Brain pericyte (primary cell): ENCODE results near the gene ACBD4.

Source experiments
- DNase-seq: peaks from one replicate; pipeline ENCODE4 v3.0.0-alpha.2; 2012; ENCODE audit warnings: low read depth, low spot score

Gene ACBD4

DNA sequence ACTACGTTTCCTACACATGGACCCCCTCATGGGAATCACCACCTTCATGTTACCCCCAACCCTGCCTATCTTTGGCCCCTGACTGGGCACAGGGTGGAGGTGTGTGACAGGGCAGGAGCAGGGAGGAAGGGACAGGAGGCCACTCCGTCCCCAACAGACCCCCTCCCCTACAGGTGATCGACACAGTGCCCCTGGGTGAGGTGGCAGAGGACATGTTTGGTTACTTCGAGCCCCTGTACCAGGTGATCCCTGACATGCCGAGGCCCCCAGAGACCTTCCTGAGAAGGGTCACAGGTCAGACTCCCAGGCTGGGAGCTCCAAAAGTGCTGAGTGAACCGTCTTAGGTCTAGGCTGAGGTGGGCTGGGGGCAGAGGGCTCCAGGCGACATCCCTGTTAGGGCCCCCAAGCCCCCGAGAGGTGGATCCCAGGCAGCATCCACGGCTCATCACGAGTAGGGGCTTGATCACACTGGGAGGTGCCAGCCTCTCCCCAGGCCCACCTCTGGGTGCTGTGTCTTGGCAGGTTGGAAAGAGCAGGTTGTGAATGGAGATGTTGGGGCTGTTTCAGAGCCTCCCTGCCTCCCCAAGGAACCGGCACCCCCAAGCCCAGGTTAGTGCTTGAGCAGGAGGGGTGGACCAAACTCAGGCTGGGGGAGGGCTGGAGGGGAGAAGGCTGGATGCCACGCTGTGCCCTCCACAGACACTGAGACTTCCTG is 1.5 kb downstream of the ACBD4 start:
- DNase-seq = no peak

DNA sequence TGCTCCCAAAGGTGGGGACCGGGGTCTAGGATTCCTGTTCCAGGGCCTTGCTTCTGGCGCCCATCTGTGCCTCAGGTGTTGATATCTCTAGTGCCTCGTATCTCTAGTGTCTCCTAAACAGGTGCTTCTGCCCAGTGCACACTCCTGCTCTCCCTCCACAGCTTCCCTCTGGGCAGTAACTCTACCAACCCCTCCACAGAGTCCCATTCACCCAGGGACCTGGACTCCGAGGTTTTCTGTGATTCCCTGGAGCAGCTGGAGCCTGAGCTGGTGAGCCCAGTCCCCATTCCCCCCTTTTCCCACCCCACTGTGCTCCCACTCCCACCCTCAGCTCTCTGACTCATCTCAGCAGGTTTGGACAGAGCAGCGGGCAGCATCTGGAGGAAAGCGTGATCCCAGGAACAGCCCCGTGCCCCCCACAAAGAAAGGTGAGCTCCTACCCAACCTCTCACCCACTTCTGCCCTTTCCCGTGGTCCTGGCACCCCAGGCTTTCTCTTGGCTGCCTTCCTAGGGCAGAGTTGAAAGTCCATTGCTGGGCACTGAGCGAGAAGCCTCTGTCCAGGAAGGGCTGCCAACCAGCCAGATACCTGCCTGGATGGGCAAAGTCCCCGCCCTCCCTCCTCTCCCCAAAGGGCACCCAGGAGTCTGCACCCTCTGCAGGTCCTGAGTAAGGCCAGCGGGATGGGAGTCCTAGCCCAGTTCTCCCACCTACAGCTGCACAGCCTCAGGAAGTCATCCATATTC is 2.2 kb downstream of the ACBD4 start:
- DNase-seq = no peak

DNA sequence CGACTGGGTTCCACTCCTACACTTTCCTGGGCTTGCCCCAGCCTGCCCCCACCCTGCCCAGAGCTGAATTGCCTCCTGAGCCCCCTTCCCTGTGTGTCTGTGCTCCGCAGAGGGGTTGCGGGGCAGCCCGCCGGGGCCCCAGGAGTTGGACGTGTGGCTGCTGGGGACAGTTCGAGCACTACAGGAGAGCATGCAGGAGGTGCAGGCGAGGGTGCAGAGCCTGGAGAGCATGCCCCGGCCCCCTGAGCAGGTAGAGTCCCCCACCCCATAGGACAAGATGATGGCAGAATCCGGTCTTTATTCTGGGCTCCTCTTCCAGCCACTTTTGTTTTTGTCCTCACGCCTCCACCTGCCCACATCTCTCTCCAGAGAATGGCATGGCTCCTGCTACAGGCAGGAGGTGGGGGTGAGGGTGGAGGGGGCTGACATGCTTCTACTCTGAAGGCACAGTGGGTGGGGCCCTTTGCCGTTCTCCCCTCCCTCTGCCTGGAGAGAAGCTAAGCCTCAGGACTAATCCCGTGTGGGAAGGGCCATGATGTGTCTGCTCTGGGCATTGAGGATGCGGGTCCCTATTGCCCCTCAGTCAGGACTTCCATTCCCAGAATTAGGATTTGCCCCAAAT is 3.5 kb downstream of the ACBD4 start:
- no peak for DNase-seq

- no peak for DNase-seq
Measured at GRCh38 chr17:45139533-45139920, 4.0 kb downstream of the ACBD4 start.

DNA sequence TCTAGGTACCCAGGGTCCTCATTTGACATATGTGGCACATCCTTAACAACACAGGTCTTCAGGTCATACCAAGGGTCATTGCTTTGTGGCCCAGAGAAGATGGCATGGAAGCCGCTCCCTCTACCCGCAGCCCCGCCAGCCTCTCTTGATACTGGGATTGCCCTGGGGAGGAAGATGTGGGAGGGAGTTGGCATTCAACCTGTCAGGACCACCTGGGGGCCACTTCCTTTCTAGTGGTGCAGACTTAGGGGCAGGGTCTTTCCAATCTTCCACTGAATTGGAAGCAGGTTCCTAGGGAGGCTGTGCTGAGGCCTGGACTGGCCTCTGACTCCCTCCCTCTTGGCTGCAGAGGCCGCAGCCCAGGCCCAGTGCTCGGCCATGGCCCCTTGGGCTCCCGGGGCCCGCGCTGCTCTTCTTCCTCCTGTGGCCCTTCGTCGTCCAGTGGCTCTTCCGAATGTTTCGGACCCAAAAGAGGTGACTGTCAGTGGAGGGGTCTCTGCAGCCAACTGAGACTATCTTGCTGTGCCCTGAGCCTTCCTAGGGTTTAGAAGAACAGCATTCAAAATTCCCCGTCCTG is 7.7 kb downstream of the ACBD4 start:
- DNase-seq = no peak

- DNase-seq = no peak
Measured at GRCh38 chr17:45143767-45144198, 8.3 kb downstream of the ACBD4 start.

DNA sequence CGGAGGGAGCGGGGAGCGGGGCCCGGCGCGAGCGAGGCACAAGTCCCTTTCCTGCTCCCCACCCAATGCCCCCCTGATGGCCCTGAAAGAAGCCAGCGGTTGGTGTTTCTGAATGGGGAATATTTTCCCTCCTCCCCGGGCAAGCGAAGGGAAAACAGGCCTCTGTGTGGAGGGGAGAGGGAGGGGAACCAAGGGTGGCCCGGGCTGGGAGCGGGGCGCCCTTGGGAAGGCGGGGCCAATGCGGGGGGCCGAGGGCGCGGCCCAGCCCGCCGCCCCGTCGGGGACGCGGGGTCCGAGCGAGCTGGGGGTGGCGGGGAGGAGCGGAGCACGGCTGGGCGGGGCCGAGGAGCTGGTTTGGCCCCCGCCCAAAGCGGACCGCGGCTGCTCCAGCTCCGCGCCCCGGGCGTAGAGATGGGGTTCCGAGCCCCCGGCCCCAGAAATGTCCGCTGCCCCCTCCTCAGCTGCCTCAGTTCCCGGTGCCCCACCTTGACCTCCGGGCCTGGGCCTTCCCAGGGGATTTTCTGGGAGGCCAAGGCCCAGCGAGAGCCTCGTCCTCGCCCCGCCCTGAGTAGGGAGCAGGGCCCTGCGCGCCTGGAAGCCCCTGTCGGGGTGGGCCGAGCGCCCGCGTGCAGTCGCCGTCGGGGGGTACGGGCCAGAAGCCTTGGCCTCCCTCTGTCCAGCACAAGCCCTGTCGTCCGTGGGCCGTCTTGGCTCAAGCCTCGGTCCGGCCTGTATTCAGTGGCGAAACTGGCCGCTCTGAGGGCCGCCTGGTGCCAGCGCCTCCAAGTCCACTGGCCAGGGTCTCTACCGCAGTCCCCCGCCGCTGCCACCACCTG is 8.9 kb downstream of the ACBD4 start:
- no peak for DNase-seq

GRCh38 chr17:45145035-45145389 is 9.5 kb downstream of the ACBD4 start:
- DNase-seq = no peak

DNA sequence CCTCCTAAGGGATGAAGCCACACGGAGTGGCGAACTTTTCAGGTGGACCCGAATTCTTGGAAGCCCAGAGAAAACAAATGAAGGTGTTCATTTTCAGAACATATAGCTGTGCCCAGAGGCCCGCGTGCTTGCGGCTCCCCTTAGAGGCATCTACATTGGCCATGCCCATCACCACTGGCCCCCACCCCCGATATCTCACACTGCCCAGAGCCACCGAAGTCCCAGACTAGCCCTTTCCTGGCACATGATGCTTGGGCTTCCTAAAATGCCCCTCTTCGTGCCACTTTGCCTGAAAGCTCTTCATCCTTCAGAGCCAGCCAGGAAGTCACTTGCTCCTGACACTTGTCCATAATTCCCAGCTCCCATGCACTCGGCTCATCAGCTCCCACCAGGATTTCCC is 10.7 kb downstream of the ACBD4 start:
- DNase-seq = no peak

DNA sequence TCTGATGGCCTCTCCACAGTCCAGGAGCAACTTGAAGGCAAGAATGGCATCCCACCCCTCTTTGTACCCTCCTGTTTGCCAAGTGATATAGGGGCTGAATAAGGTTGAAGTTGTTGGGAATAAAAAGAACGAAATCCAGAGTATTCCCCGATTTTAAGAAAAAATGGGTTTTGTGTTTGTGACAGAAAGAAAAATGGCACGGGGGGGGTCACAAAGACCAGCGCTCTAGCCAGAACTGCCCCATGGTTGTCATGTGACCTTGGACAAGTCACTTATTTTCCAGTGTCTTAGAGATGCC is 11.1 kb downstream of the ACBD4 start:
- no peak for DNase-seq

DNA sequence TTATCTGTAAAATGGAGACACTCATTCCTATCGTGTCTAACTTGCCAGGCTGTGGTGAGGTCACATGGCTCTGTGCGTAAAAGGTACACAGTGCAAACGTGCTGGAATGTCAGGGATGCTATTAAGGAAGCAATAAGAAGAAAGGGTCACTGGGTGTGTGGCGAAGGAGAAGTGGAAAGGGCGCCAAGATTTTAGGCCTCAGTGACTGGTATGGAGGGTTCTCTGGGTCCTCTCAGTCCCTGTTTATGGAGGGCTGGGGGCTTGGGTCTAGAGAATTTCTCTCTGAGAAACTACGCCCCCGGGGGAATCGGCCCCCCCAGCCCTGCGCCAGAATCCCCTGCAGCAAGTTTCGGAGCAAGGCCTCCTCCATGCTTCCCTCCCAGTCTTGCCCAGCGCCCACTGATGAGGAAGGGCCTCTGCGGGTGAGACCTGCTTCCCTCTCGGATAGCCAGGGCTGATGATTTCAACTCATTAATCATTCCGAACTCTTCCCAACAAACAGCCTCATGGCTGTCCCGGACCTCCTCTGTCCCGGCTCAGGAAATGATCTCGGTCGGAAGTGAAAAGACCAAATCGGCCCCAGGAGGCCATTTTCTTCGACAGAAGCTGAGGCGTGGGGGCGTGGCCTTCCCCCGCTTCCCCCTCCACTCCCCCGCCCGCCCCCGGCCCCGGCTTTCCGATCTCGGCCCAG is 11.5 kb downstream of the ACBD4 start:
- no peak for DNase-seq

GRCh38 chr17:45147581-45148182 is 12.2 kb downstream of the ACBD4 start:
- DNase-seq = peak; percentile 90

DNA sequence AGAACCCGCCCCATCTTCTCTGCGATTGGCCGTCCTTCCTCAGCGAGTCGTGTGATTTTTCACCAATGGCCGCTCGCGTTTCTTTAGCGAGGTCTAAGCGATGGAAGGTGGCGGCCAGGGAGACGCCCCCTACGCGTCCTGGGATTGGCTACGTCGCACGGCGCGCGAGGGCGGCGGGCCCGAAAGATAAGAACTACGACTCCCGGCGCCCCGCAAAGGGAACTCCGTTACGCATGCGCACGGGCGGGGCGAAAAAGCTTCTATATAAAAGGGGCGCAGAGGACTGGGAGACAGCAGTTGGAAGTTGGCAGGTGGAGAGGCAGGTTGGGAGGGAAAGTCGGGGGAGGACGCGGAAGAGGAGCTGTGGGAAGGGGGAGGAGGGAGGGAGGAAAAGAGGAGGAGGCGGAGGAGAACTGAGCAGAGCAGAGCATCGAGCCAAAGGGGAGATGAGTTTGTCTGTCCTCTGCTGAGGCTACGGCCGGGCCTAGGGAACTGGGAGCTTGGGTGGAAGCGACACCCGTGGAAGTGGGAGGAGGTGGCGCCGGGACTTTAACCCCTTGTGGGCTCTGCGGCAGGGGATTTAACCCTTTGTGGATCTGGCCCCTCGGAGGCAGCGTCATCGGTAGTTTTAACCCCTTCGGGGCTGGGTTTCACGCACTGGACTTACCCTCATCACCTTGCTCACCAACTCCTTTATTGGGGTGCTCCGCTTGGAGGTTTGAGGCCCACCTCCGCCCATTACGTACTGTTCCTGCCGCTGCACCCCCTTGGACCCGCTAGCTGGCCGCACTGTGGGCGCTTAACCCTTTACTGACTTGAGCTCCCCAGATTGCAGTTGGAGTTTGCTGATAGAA is 12.9 kb downstream of the ACBD4 start, which contains the start of gene HEXIM1:
TSS of gene HEXIM1 (plus strand) at position 293 of the 854 bp plus-strand sequence. CDS start 716 bp downstream, outside the sequence.
- DNase-seq = peak; percentile 99

GRCh38 chr17:45149037-45149668 is 13.7 kb downstream of the ACBD4 start:
- DNase-seq = no peak

DNA sequence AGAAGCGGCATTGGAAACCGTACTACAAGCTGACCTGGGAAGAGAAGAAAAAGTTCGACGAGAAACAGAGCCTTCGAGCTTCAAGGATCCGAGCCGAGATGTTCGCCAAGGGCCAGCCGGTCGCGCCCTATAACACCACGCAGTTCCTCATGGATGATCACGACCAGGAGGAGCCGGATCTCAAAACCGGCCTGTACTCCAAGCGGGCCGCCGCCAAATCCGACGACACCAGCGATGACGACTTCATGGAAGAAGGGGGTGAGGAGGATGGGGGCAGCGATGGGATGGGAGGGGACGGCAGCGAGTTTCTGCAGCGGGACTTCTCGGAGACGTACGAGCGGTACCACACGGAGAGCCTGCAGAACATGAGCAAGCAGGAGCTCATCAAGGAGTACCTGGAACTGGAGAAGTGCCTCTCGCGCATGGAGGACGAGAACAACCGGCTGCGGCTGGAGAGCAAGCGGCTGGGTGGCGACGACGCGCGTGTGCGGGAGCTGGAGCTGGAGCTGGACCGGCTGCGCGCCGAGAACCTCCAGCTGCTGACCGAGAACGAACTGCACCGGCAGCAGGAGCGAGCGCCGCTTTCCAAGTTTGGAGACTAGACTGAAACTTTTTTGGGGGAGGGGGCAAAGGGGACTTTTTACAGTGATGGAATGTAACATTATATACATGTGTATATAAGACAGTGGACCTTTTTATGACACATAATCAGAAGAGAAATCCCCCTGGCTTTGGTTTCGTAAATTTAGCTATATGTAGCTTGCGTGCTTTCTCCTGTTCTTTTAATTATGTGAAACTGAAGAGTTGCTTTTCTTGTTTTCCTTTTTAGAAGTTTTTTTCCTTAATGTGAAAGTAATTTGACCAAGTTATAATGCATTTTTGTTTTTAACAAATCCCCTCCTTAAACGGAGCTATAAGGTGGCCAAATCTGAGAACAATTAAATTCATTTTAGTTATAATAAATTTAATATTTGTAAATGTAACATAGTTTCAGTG is 14.5 kb downstream of the ACBD4 start:
- DNase-seq = no peak

GRCh38 chr17:45150911-45151809 is 15.7 kb downstream of the ACBD4 start:
- no peak for DNase-seq

- no peak for DNase-seq
Measured at GRCh38 chr17:45155029-45155428, 19.5 kb downstream of the ACBD4 start.
